ENCODE data around the gene TRIO.

TRIO gene

GRCh38 chr5:14250748-14251701 lies 107.9 kb downstream of the TRIO start:
- H3K4me1 Mint-ChIP-seq, result peaks cover 53% of the 10 kb centered on the region
- DNase-seq (ENCODE audit: low spot score in 2 of 2) (no peak), ATAC-seq (ENCODE audit: low read depth) (peak; percentile 55)
- peak overlapping the region; percentile 89 for H3K27ac Mint-ChIP-seq
- peaks cover 3% of the 10 kb centered on the region for H3K9me3 Mint-ChIP-seq
- no peaks in the 10 kb centered on the region for H3K27me3 Mint-ChIP-seq
- peak overlapping the region; percentile 34 for H3K4me3 Mint-ChIP-seq
- H3K36me3 Mint-ChIP-seq, result peaks cover 9% of the 10 kb centered on the region

- ATAC-seq (ENCODE audit: low read depth), result no peak
Observed at GRCh38 chr5:14251733-14252132, 108.6 kb downstream of the TRIO start.

GRCh38 chr5:14252793-14253192 lies 109.7 kb downstream of the TRIO start:
- ATAC-seq (ENCODE audit: low read depth), result no peak
- Mint-ChIP-seq H3K27ac (no peak overlapping the region), H3K9me3 (peaks cover 5% of the 10 kb centered on the region), H3K36me3 (peaks cover 13% of the 10 kb centered on the region), H3K4me3 (no peak overlapping the region), H3K27me3 (no peaks in the 10 kb centered on the region), H3K4me1 (peaks cover 56% of the 10 kb centered on the region)
- no peak for DNase-seq (ENCODE audit: low spot score in 2 of 2)

More at GRCh38 chr5:14251733-14252132, 108.6 kb downstream of the TRIO start:
- H3K27me3 Mint-ChIP-seq, result no peaks in the 10 kb centered on the region
- peaks cover 53% of the 10 kb centered on the region for H3K4me1 Mint-ChIP-seq
- DNase-seq (ENCODE audit: low spot score in 2 of 2), result no peak
- peaks cover 5% of the 10 kb centered on the region for H3K9me3 Mint-ChIP-seq
- peaks cover 13% of the 10 kb centered on the region for H3K36me3 Mint-ChIP-seq
- H3K27ac Mint-ChIP-seq, result peak overlapping the region; percentile 89
- no peak overlapping the region for H3K4me3 Mint-ChIP-seq

GRCh38 chr5:14254686-14255085 lies 111.5 kb downstream of the TRIO start:
- no peak for DNase-seq (ENCODE audit: low spot score in 2 of 2)
- Mint-ChIP-seq H3K4me1 (peaks cover 50% of the 10 kb centered on the region), H3K36me3 (peaks cover 13% of the 10 kb centered on the region), H3K9me3 (peaks cover 5% of the 10 kb centered on the region), H3K27me3 (no peaks in the 10 kb centered on the region), H3K27ac (no peak overlapping the region), H3K4me3 (no peak overlapping the region)
- ATAC-seq (ENCODE audit: low read depth), result no peak

- H3K27ac Mint-ChIP-seq, result no peak overlapping the region
- ATAC-seq (ENCODE audit: low read depth), result no peak
- peaks cover 5% of the 10 kb centered on the region for H3K9me3 Mint-ChIP-seq
- no peak overlapping the region for H3K4me3 Mint-ChIP-seq
- DNase-seq (ENCODE audit: low spot score in 2 of 2), result no peak
- peaks cover 13% of the 10 kb centered on the region for H3K36me3 Mint-ChIP-seq
- H3K4me1 Mint-ChIP-seq, result peaks cover 43% of the 10 kb centered on the region
- H3K27me3 Mint-ChIP-seq, result no peaks in the 10 kb centered on the region
Observed at GRCh38 chr5:14256026-14256690, 113.0 kb downstream of the TRIO start.

GRCh38 chr5:14256756-14257393 lies 113.7 kb downstream of the TRIO start:
- Mint-ChIP-seq H3K4me1 (peaks cover 42% of the 10 kb centered on the region), H3K27me3 (no peaks in the 10 kb centered on the region)
- no peak for ATAC-seq (ENCODE audit: low read depth)

GRCh38 chr5:14257995-14258403 lies 114.9 kb downstream of the TRIO start:
- peaks cover 5% of the 10 kb centered on the region for H3K9me3 Mint-ChIP-seq
- peak overlapping the region; percentile 49 for H3K4me3 Mint-ChIP-seq
- ATAC-seq (ENCODE audit: low read depth) (peak; percentile 69), DNase-seq (ENCODE audit: low spot score in 2 of 2) (no peak)
- H3K27me3 Mint-ChIP-seq, result no peaks in the 10 kb centered on the region
- peaks cover 41% of the 10 kb centered on the region for H3K4me1 Mint-ChIP-seq
- H3K27ac Mint-ChIP-seq, result peak overlapping the region; percentile 53
- peaks cover 13% of the 10 kb centered on the region for H3K36me3 Mint-ChIP-seq

More at GRCh38 chr5:14256756-14257393, 113.7 kb downstream of the TRIO start:
- DNase-seq (ENCODE audit: low spot score in 2 of 2), result no peak
- Mint-ChIP-seq H3K36me3 (peaks cover 13% of the 10 kb centered on the region), H3K27ac (peak overlapping the region; percentile 53), H3K4me3 (no peak overlapping the region), H3K9me3 (peaks cover 5% of the 10 kb centered on the region)

GRCh38 chr5:14258840-14259239 lies 115.7 kb downstream of the TRIO start:
- H3K9me3 Mint-ChIP-seq, result peaks cover 5% of the 10 kb centered on the region
- H3K4me3 Mint-ChIP-seq, result peak overlapping the region; percentile 49
- DNase-seq (ENCODE audit: low spot score in 2 of 2), result no peak
- peak; percentile 45 for ATAC-seq (ENCODE audit: low read depth)
- H3K36me3 Mint-ChIP-seq, result peaks cover 13% of the 10 kb centered on the region
- H3K27ac Mint-ChIP-seq, result peak overlapping the region; percentile 53
- peaks cover 50% of the 10 kb centered on the region for H3K4me1 Mint-ChIP-seq
- no peaks in the 10 kb centered on the region for H3K27me3 Mint-ChIP-seq

GRCh38 chr5:14260637-14261036 lies 117.5 kb downstream of the TRIO start:
- Mint-ChIP-seq H3K27me3 (no peaks in the 10 kb centered on the region), H3K4me1 (peaks cover 56% of the 10 kb centered on the region), H3K36me3 (peaks cover 7% of the 10 kb centered on the region), H3K27ac (peak overlapping the region; percentile 77), H3K4me3 (no peak overlapping the region), H3K9me3 (peaks cover 5% of the 10 kb centered on the region)
- DNase-seq (ENCODE audit: low spot score in 2 of 2), result no peak
- ATAC-seq (ENCODE audit: low read depth), result no peak

GRCh38 chr5:14261235-14261634 lies 118.1 kb downstream of the TRIO start:
- Mint-ChIP-seq H3K36me3 (peaks cover 1% of the 10 kb centered on the region), H3K4me1 (peaks cover 53% of the 10 kb centered on the region), H3K27ac (peak overlapping the region; percentile 77), H3K27me3 (no peaks in the 10 kb centered on the region), H3K9me3 (peaks cover under 1% of the 10 kb centered on the region), H3K4me3 (peak overlapping the region; percentile 5)
- DNase-seq (ENCODE audit: low spot score in 2 of 2) (no peak), ATAC-seq (ENCODE audit: low read depth) (no peak)

GRCh38 chr5:14261856-14262611 lies 118.9 kb downstream of the TRIO start:
- Mint-ChIP-seq H3K27me3 (no peaks in the 10 kb centered on the region), H3K9me3 (no peaks in the 10 kb centered on the region), H3K4me3 (no peak overlapping the region), H3K4me1 (peaks cover 51% of the 10 kb centered on the region), H3K27ac (no peak overlapping the region), H3K36me3 (no peaks in the 10 kb centered on the region)
- DNase-seq (ENCODE audit: low spot score in 2 of 2), result no peak
- ATAC-seq (ENCODE audit: low read depth), result no peak

GRCh38 chr5:14263113-14263512 lies 120.0 kb downstream of the TRIO start:
- ATAC-seq (ENCODE audit: low read depth) (no peak), DNase-seq (ENCODE audit: low spot score in 2 of 2) (no peak)
- Mint-ChIP-seq H3K4me1 (peaks cover 50% of the 10 kb centered on the region), H3K9me3 (no peaks in the 10 kb centered on the region), H3K27me3 (no peaks in the 10 kb centered on the region), H3K4me3 (no peak overlapping the region), H3K36me3 (no peaks in the 10 kb centered on the region), H3K27ac (peak overlapping the region; percentile 81)

GRCh38 chr5:14263699-14264098 lies 120.6 kb downstream of the TRIO start:
- Mint-ChIP-seq H3K4me1 (peaks cover 54% of the 10 kb centered on the region), H3K27ac (peak overlapping the region; percentile 81), H3K4me3 (no peak overlapping the region), H3K27me3 (no peaks in the 10 kb centered on the region), H3K36me3 (no peaks in the 10 kb centered on the region), H3K9me3 (no peaks in the 10 kb centered on the region)
- DNase-seq (ENCODE audit: low spot score in 2 of 2) (no peak), ATAC-seq (ENCODE audit: low read depth) (peak; percentile 44)

All from memory B cell (primary cell).